Measurements from ENCODE around the gene ACTN1.
A peak's percentile ranks its signal among the peaks of the same experiment; 100 is the strongest.

Gene ACTN1

DNA sequence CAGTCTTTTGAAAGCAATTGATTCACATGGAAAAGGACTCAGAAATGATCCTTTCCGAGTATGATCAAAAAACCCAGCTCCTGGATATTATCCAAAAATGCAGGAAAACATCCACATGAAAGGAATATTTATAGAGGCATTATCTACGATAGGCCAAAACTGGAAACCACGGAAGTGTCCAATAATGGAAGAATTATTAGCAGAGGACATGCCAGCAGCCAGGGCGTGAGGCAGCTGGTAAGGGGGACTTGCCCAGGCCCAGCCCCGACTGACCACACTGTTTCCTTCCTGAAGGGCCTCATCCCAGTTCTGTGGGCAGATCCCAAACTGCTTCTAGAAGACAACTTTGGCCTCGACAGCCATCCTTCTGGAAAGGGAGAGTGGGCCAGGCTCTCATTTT lies 20.5 kb downstream of the ACTN1 start:
- TF ChIP-seq POLR2A (IDR thresholded peaks at IDR 0.05; ENCODE audit: low read depth, low read length): no peak
- FAIRE-seq (no peak), DNase-seq (ENCODE audit: insufficient read length, low spot score) (no peak)

DNA sequence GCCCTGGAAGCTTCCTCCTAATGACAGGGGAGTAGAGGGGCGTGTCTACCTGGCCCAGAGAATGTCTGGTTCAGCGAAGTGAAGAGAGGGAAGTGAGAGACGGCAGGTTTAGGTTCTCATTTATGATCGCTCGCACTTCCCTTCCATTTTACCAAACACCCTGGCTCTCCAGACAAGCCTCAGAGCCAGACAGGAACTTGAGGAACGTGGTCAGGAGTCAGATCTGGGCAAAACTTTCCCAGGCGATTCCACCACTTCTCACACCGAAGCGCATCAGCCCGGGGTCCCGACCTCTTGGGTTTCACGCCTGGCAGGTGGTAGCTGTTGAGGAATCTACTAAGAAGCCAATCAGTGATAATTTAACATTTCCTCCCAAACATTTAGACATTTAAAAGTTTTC lies 21.3 kb downstream of the ACTN1 start:
- TF ChIP-seq POLR2A (IDR thresholded peaks at IDR 0.05; ENCODE audit: low read depth, low read length): no peak
- FAIRE-seq: no peak
- DNase-seq (ENCODE audit: insufficient read length, low spot score): no peak

DNA sequence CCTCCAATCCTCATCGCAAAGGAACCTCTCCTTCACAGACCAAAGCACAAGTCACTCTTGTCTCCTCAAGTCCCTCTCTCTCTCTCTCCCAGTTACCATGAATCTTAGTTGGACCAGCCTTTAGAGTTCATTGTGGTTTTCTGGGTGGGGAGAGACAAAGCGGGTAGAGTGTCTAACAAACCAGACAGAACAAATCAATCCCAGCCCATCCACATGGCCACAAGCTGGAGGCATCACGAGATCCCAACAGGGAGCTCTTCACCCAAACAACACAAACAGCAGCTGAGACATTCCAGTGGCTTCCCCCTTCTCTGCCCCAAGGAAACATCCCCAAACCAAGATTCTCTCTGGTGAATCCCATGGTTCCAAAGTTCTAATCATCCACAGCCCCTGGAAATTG lies 22.4 kb downstream of the ACTN1 start:
- TF ChIP-seq POLR2A (IDR thresholded peaks at IDR 0.05; ENCODE audit: low read depth, low read length): no peak
- FAIRE-seq (no peak), DNase-seq (ENCODE audit: insufficient read length, low spot score) (no peak)

DNA sequence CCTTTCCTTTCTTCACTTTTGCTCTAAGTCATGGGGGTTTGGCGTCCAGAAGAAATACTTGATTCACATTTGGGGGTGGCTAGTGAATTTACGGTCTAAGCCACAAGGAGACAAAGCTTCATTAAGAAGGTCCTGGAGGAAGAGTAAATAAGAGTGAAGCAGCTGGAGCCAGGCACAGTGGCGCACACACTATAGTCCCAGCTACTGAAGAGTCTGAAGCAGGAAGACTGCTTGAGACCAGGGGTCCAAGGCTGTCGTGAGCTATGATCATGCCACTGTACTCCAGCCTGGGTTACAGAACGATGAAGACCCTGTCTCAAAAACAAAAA lies 23.3 kb downstream of the ACTN1 start:
- FAIRE-seq (no peak), DNase-seq (ENCODE audit: insufficient read length, low spot score) (no peak)
- no peak for TF ChIP-seq POLR2A (IDR thresholded peaks at IDR 0.05; ENCODE audit: low read depth, low read length)

DNA sequence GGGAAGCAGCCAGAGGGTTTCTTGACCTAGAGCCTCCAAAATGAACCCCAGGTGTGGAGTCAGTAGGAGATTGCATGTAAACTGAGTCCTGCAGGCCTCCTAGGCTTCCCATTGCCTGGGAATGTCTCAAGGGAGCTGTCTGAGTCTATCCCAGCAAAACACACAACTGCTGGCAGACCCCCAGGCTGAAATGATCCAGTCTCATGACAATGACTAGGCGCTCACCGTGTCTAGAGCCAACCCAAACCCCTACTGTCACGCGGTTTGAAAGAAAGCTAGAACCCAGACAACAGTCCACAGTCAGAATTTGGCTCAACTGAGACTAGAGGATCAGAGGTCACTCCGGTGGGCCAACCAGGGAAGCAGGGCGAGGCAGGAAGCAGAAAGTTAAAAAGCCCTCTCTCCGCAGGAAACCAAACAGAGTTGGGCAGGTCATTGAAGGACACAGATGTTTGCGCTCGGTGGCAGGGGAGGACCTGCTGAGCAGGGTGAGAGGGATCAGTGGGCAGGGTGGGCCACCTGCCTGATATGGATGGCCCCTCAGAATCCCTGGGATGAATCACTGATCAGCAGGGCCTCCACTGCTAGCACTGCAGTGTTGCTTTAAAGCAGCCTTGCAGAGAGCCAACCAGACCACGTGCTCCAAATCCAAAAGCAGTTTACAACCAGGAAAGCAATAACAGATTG lies 23.8 kb downstream of the ACTN1 start:
- FAIRE-seq: no peak
- no peak for TF ChIP-seq POLR2A (IDR thresholded peaks at IDR 0.05; ENCODE audit: low read depth, low read length)

DNA sequence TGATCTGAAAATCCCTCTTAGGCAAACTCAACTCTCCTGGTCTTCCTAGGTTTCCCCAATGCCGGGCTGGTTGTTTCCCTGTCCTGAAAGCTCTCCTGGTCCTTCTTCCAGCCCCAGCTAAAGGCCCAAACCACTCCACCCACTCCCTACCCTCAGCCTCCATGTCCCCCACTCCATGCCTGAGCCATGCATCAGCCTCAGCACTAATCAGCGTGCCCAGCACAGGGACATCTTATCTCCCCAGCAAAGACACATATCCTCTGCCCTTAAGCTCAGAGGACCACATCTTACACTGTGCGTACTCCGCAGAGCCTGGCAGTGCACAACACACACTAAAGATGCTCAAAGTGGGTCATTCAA lies 25.9 kb downstream of the ACTN1 start:
- no peak for FAIRE-seq
- no peak for DNase-seq (ENCODE audit: insufficient read length, low spot score)
- no peak for TF ChIP-seq POLR2A (IDR thresholded peaks at IDR 0.05; ENCODE audit: low read depth, low read length)

More for the DNA sequence above, 23.8 kb downstream of the ACTN1 start:
- no peak for DNase-seq (ENCODE audit: insufficient read length, low spot score)

DNA sequence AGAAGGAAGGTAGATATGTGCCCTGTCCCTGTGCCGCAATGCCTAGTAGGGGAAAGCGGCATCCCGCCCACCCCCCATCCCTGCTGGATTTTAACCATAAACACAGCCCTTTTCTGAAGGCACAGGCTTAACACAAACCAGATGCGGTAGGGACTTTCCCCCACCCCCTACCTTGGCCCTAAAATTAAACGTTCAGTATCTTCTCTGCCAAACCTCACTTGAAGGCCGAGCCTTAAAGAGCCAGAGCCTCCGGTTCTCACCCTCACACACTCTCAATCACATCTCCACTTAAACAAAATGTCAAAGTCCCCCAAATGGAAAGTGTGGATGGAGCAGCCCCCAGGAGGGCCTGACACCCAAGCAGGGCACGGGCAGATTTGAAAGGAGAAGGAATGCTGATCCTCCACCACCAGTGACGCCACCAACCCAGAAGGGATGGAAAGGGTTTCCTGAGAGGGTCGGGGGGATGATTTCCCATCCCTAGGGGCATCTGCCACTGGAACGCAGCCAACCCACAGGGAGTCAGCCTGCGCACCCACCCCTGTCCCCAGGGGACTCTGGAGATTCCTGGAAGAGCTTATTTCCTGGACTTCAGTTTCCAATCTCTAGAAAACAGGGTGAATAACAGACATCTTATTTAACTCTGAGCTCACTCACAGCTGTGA lies 26.4 kb downstream of the ACTN1 start:
- no peak for FAIRE-seq
- no peak for DNase-seq (ENCODE audit: insufficient read length, low spot score)
- TF ChIP-seq POLR2A (IDR thresholded peaks at IDR 0.05; ENCODE audit: low read depth, low read length): no peak

DNA sequence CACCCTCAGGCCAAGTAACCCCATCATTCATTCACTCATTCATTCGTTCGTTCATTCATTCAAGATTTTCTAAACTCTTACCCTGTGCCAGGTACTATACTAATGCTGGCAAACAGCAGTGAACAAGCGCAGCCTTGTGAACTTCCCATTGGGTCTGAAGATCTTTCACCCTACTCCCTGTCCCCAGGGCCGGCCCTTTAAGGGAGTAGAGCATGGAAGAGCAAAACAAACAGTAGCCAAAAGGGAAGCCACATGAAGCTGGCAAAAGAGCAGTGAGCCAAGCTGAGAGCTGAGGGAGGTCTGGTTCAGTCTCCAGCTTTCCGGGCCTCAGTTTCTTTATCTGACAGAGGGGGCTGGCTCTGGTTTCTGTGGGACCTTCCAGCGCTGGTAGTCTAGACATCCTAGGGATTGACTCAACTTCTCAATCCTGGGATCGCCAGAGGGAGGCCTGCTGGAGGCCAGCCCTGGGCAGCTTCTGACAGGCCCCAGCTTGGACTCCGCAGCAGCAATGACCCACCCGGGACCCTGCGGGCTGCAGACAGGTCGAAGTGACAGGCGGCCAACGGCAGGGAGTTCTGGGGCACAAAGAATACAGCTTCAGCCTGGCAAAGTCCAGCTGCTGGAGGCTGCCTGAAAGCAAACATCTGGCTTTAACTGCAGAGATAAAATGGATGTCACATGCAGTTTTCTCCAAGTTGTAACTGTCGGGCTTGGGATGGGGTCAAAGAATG lies 27.1 kb downstream of the ACTN1 start:
- no peak for FAIRE-seq
- TF ChIP-seq POLR2A (IDR thresholded peaks at IDR 0.05; ENCODE audit: low read depth, low read length): no peak
- DNase-seq (ENCODE audit: insufficient read length, low spot score): no peak

DNA sequence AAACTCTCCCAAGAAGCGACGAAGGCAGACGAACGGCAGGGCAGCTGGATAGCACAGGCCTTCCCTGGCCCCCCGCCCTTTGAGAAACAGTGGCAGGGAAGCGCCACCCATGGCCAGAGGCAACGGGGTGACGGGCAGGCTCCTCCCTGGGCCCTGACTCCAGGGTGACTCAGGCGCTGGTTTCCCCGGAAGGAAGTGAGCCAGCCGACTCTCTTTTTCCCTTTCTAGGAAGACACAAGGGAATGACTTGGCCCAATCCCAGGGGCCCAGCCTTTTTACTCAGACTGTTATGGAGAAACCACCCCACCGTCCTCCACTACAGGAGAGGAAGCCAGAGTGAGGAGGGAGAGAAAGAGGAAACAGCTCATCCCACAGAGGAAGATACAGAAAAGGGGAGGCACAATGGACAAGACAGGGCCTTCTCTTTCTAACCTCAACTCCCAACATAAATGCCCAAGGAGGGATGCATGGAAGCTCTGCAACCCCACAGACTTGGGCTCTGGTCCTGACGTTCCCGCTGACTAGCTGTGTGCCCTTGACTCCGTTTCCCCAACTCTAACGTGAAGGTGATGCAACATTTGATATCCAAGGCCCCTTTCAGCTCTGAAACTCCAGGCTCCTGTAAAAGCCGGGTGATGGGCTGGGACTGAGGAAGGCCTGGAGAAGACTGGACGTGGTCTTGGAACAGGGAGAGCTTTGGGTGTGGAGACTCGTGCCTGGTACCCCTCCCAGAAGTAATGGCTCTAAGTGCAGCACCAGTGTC lies 27.9 kb downstream of the ACTN1 start:
- DNase-seq (ENCODE audit: insufficient read length, low spot score) (peak; percentile 59), FAIRE-seq (peak; percentile 77)
- TF ChIP-seq POLR2A (IDR thresholded peaks at IDR 0.05; ENCODE audit: low read depth, low read length): no peak

DNA sequence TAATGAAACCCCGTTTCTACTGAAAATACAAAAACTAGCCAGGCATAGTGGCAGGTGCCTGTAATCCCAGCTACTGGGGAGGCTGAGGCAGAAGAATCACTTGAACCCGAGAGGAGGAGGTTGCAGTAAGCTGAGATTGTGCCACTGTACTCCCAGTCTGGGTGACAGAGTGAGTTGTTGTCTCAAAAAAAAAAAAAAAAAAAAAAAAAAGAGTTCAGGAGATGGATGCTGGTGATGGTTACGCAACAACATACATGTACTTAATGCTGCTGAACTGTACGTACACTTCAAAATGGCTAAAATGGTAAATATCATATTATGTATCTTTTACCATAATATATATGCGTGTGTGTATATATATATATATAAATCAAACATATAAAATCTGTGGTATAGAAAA lies 29.0 kb downstream of the ACTN1 start:
- no peak for TF ChIP-seq POLR2A (IDR thresholded peaks at IDR 0.05; ENCODE audit: low read depth, low read length)
- no peak for FAIRE-seq
- no peak for DNase-seq (ENCODE audit: insufficient read length, low spot score)

DNA sequence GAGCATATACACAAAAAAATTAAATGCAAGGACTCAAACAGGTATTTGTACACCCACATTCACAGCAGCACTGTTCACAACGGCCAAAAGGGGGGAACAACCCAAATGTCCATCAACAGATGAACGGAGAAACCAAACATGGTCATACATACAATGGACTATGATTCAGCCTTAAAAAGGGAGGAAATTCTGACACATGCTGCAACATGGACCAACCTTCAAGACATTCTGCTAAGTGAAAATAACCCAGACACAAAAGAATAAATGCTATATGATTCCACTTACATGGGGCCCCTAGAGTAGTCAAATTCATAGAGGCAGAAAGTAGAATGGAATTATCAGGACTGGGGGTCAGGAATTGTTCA lies 29.5 kb downstream of the ACTN1 start:
- FAIRE-seq (no peak), DNase-seq (ENCODE audit: insufficient read length, low spot score) (no peak)
- TF ChIP-seq POLR2A (IDR thresholded peaks at IDR 0.05; ENCODE audit: low read depth, low read length): no peak

DNA sequence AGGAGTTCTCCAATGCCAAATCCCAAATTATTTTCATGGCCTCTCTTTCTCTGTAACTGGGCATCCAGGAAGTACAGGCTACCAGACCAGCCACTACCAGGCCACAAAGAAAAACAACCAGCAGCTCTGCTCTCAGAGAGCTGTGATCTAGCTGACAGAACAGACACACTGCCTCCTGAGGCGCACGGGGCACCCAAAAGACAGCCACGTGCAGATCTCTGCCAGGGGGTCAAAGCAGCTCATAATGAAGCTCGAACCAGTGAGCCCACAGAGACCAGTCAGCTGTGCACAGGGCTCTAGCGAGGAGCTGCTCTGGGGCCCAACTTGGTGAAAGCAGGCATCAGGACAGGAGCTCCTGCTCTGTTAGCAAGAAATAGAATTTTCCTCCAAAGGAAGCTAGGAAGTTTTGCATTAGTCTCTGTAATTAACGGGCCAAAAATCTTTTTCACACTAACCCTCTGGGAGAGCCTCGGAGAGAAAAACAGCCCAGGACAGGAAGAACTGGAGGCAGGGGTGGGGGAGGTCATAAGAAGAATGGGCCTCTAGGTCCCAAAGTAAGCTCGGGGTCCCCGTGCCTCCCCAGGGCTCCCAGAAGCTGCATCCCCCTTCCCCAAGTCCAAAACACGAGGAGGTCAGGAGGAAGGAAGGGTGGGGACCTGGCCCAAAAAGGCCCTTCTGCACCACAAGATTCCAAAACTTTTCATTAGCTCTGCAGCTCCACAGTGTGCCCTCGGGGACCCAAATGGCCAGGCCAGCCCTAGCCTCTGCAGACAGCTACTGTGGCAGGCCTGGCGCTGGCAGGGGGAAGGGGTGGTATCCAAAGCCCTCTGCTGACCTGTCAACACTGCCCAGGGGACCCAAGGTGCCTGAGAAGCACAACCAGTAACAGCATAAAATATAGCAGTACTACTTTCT lies 30.2 kb downstream of the ACTN1 start:
- FAIRE-seq (no peak), DNase-seq (ENCODE audit: insufficient read length, low spot score) (no peak)
- no peak for TF ChIP-seq POLR2A (IDR thresholded peaks at IDR 0.05; ENCODE audit: low read depth, low read length)

DNA sequence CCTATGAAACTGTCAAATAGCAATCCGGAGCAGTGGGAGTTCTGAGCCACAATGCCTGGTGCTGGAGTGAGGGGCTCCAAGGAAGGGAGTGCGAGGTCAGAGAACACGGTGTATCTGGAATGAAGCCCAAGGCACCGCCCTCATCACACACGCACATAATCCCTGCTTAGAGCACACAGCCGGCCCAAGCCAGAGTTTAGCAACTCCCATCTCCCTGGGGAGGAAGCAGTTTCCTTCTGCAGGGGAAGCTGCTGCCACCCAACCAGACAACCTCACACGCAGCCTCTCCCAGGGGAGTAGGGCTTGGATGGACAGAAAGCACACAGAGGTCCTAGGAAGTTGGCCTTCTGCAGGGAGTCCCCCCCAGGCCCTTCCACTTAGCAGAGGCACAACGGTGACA lies 31.3 kb downstream of the ACTN1 start:
- FAIRE-seq (no peak), DNase-seq (ENCODE audit: insufficient read length, low spot score) (no peak)
- TF ChIP-seq POLR2A (IDR thresholded peaks at IDR 0.05; ENCODE audit: low read depth, low read length): no peak
